CD4-positive, alpha-beta T cell (primary cell): ENCODE data around the gene GALNT10. TPM values are rescaled to one million over a fixed set of nuclear protein-coding genes. Genes with fewer than 3 reads are reported as not detected.

Experiments used
- ATAC-seq: fragments of 200-7000 bp; cut with Tn5 transposase; one replicate; pipeline ENCODE4 v1.10.0; 2022; ENCODE audit warnings: mild to moderate bottlenecking; ENCODE audit not compliant: poor library complexity
- CTCF ChIA-PET: fragments of 350-600 bp; sonication (Branson Sonifier 250); formaldehyde crosslinking; loops from one replicate; lab custom pipeline; 2021; ENCODE audit warnings: antibody characterized with exemption, inconsistent platforms; lab: Charles Lee
- POLR2A ChIA-PET: fragments of 350-600 bp; sonication (Branson Sonifier 250); formaldehyde crosslinking; loops from one replicate; lab custom pipeline; 2021; ENCODE audit warnings: antibody characterized with exemption, inconsistent platforms; lab: Charles Lee
- DNase-seq, 14 experiments: peaks; one replicate each; pipeline ENCODE4 v3.0.0-alpha.2; 2013 to 2020; ENCODE audit warnings: mixed read lengths in 2 of 14
- H3K27ac ChIP-seq, 2 donors: one replicate each; pipeline versions ENCODE4 v1.5.1 to v1.7.0; 2013; ENCODE audit warnings: low read length in 2 of 2, low read depth in 1 of 2, mild to moderate bottlenecking in 1 of 2
- H3K27me3 ChIP-seq, 2 experiments: 1 replicate in 1 of 2; 2 replicates in 1 of 2; pipeline versions ENCODE4 v1.6.1 to v1.7.0; 2013; ENCODE audit warnings: low read length in 2 of 2, control low read depth in 1 of 2, mild to moderate bottlenecking in 1 of 2, moderate library complexity in 1 of 2; ENCODE audit not compliant: insufficient read depth in 2 of 2, control insufficient read depth in 1 of 2
- H3K36me3 ChIP-seq: one replicate; pipeline ENCODE4 v1.6.1; 2013; ENCODE audit warnings: low read length, control low read depth; ENCODE audit not compliant: insufficient read depth
- H3K4me1 ChIP-seq: one replicate; pipeline ENCODE4 v1.6.1; 2013; ENCODE audit warnings: low read length, control low read depth; ENCODE audit not compliant: insufficient read depth
- H3K4me3 ChIP-seq: one replicate; pipeline ENCODE4 v1.5.1; 2013; ENCODE audit warnings: mild to moderate bottlenecking, low read length, moderate library complexity
- H3K9me3 ChIP-seq, 2 experiments: 1 replicate in 1 of 2; 2 replicates in 1 of 2; pipeline versions ENCODE4 v1.6.1 to v1.7.0; 2013; ENCODE audit warnings: low read length in 2 of 2, mild to moderate bottlenecking in 2 of 2, control low read depth in 1 of 2, moderate library complexity in 1 of 2; ENCODE audit not compliant: control insufficient read depth in 1 of 2, insufficient read depth in 1 of 2
- H3K27ac Mint-ChIP-seq: one replicate; pipeline ENCODE4 v1.8.0; 2020; ENCODE audit warnings: mixed read lengths
- H3K27me3 Mint-ChIP-seq: one replicate; pipeline ENCODE4 v1.8.0; 2021; ENCODE audit warnings: mixed read lengths
- H3K36me3 Mint-ChIP-seq: one replicate; pipeline ENCODE4 v1.8.0; 2021; ENCODE audit warnings: low read depth, mixed read lengths
- H3K4me1 Mint-ChIP-seq: one replicate; pipeline ENCODE4 v1.8.0; 2021; ENCODE audit warnings: low read depth, mixed read lengths
- H3K4me3 Mint-ChIP-seq: one replicate; pipeline ENCODE4 v1.8.0; 2020; ENCODE audit warnings: mild to moderate bottlenecking, mixed read lengths
- H3K9me3 Mint-ChIP-seq: one replicate; pipeline ENCODE4 v1.8.0; 2020; ENCODE audit warnings: mixed read lengths
- intact Hi-C, 2 experiments: fragments of 100-400 bp; cut with DNase I in 1 of 2; cut with micrococcal nuclease in 1 of 2; formaldehyde crosslinking; loops; one replicate each; pipeline versions ENCODE4 v1.15.1 to v1.9.0; 2023 to 2025; cut with DNase I, micrococcal nuclease
- polyA plus RNA-seq, 2 donors: library from polyadenylated mRNA; unstranded; fragments of 120-200 nt; gene quantifications; one replicate each; pipeline ENCODE4 v1.2.1, GENCODE V29; 2013
- total RNA-seq, 174 experiments: library from RNA in 2 of 174; stranded (reverse) in 2 of 174; gene quantifications; one replicate each; pipeline ENCODE4 v1.2.3 and lab custom pipeline; 2021 to 2026
- TF ChIP-seq, protein P1 (sequence below): fragments of 200-600 bp; IDR thresholded peaks from one replicate; pipeline ENCODE4 v1.8.0; 2022; ENCODE audit warnings: antibody characterized with exemption, mild to moderate bottlenecking

GALNT10 gene, protein sequence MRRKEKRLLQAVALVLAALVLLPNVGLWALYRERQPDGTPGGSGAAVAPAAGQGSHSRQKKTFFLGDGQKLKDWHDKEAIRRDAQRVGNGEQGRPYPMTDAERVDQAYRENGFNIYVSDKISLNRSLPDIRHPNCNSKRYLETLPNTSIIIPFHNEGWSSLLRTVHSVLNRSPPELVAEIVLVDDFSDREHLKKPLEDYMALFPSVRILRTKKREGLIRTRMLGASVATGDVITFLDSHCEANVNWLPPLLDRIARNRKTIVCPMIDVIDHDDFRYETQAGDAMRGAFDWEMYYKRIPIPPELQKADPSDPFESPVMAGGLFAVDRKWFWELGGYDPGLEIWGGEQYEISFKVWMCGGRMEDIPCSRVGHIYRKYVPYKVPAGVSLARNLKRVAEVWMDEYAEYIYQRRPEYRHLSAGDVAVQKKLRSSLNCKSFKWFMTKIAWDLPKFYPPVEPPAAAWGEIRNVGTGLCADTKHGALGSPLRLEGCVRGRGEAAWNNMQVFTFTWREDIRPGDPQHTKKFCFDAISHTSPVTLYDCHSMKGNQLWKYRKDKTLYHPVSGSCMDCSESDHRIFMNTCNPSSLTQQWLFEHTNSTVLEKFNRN
- total RNA-seq (10 to 100 TPM; 21.7 to 23.0 TPM), total RNA-seq (lab: John Stamatoyannopoulos, UW) (35.3 to 158 (median 63.2) reads per million in 172 experiments)
- 26.6 TPM for polyA plus RNA-seq (2013, experiment 1 of 2)
- polyA plus RNA-seq (2013, experiment 2 of 2) = 26.4 TPM

DNA sequence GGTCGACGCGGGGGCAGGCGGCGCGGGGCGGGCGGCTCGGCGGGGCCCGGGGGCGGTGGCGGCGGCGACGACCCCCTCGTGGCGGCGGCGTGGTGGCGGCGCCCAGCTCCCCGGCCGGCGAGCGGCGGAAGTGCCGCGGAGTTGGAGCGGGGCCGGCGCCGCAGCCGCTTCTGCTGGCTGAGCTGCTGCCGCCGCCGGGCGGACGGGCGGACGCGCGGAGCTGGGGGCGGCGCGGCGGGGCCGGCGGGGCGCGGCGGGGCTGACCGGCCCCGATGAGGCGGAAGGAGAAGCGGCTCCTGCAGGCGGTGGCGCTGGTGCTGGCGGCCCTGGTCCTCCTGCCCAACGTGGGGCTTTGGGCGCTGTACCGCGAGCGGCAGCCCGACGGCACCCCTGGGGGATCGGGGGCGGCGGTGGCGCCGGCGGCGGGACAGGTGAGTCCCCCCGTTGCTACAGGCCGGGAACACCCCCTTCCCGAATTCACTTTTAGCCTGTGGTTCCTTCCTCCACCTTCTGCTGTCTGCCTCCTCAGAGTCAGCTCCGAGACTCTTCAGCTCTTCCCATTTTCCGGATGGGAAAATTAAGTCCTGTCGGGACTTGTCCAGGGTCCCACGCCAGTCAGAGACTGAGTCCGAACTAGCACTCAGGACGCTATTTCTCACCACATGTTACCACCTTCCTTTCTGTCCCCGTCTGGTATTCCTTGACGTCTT, at the start of gene GALNT10:
Gene GALNT10, plus strand, starts transcription at position 139 of the 710 bp plus-strand sequence. Its CDS starts 134 bp downstream, at position 273.
- DNase-seq (peak in 11 of 14 experiments; percentile 40 to 89 (median 60)), ATAC-seq (peak; percentile 62)
- H3K27me3 ChIP-seq = no peaks in the 10 kb centered on the region
- Mint-ChIP-seq H3K27me3 (no peaks in the 10 kb centered on the region), H3K4me3 (peak within 1 kb of the TSS; percentile 94), H3K27ac (peak within 1 kb of the TSS; percentile 85), H3K36me3 (peaks cover 10% of the 10 kb centered on the region), H3K4me1 (peaks cover 38% of the 10 kb centered on the region), H3K9me3 (no peaks in the 10 kb centered on the region)
- peak within 1 kb of the TSS; percentile 95 for H3K4me3 ChIP-seq
- CTCF ChIA-PET = interaction anchor here (1.2 to 3.1 kb wide), 4 partner anchors 10 to 251 kb away, joined by 4 to 20 read pairs (median 11); no protein-coding TSS in a partner anchor
- intact Hi-C loops = loop anchor here in 1 of 2 experiments (5.0 to 10.0 kb wide), 4 partner anchors 257 to 752 kb away; partner anchors contain the start of genes CNOT8, FAXDC2, LARP1 and MRPL22
- H3K36me3 ChIP-seq = peaks cover 15% of the 10 kb centered on the region
- H3K4me1 ChIP-seq = peaks cover 35% of the 10 kb centered on the region
- H3K9me3 ChIP-seq = no peaks in the 10 kb centered on the region
- TF ChIP-seq, protein P1, sequence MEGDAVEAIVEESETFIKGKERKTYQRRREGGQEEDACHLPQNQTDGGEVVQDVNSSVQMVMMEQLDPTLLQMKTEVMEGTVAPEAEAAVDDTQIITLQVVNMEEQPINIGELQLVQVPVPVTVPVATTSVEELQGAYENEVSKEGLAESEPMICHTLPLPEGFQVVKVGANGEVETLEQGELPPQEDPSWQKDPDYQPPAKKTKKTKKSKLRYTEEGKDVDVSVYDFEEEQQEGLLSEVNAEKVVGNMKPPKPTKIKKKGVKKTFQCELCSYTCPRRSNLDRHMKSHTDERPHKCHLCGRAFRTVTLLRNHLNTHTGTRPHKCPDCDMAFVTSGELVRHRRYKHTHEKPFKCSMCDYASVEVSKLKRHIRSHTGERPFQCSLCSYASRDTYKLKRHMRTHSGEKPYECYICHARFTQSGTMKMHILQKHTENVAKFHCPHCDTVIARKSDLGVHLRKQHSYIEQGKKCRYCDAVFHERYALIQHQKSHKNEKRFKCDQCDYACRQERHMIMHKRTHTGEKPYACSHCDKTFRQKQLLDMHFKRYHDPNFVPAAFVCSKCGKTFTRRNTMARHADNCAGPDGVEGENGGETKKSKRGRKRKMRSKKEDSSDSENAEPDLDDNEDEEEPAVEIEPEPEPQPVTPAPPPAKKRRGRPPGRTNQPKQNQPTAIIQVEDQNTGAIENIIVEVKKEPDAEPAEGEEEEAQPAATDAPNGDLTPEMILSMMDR = no peak
- POLR2A ChIA-PET = interaction anchor here (1.1 to 3.4 kb wide), 13 partner anchors 9 to 254 kb away, joined by 3 to 51 read pairs (median 6); partner anchors contain the start of genes FAM114A2 and MFAP3
- peak within 1 kb of the TSS; percentile 42 to 66 for H3K27ac ChIP-seq

DNA sequence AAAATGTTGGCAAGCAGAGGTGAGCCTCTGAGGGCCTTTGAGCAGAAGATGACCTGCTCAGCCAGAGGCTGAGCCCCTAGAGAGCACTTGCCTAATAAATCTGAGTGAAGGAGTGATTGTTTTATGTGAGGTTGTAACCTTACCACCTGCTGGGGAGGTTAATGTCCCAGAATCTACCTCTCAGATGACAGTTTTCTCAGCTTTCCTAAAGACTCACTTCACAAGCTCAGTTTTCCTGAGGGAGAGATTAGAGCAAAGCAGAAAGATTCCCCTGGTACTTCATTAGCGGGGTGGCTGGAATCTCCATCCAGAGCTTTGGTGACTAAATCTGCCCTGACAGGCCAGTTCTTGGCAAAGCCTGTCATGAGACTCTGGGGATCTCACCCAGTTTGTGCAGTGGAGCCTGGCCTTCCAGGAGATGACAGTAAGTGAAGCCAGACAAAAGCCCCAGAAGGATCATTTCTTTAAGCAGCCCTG, 48.8 kb upstream of the GALNT10 start:
- no peak overlapping the region for H3K4me3 ChIP-seq
- DNase-seq (no peak), ATAC-seq (no peak)
- Mint-ChIP-seq H3K27me3 (peaks cover 9% of the 10 kb centered on the region), H3K27ac (no peak overlapping the region), H3K9me3 (no peaks in the 10 kb centered on the region), H3K36me3 (no peaks in the 10 kb centered on the region), H3K4me3 (no peak overlapping the region), H3K4me1 (no peaks in the 10 kb centered on the region)
- CTCF ChIA-PET = no interaction called here
- H3K27me3 ChIP-seq = peaks cover 0 to 2% of the 10 kb centered on the region in 2 experiments
- H3K4me1 ChIP-seq = no peaks in the 10 kb centered on the region
- POLR2A ChIA-PET = no interaction called here
- intact Hi-C loops = no loop called here
- TF ChIP-seq, protein P1 = no peak
- H3K9me3 ChIP-seq = no peaks in the 10 kb centered on the region
- H3K36me3 ChIP-seq = no peaks in the 10 kb centered on the region
- H3K27ac ChIP-seq = no peak overlapping the region

DNA sequence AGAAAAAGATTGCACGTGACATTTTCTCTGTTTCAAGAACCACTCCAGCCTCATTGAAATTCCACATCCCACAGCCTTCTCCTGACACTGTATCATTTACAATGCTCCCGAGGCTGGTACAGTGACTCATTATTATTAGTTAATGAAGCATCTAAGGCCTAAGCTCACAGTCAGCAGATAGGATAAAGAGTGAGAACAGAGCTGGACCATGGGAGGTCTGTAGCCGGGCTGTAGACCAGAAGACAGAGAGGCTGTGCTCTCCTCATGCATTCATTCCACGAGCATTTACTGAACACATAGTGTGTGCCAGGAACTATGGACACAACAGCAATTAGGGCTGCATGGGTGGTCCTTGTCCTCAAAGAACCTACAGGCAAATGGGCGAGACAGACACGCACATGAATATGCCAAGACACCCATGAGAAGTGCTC, 47.3 kb upstream of the GALNT10 start:
- no peak overlapping the region for H3K4me3 ChIP-seq
- Mint-ChIP-seq H3K4me3 (no peak overlapping the region), H3K4me1 (no peaks in the 10 kb centered on the region), H3K9me3 (no peaks in the 10 kb centered on the region), H3K27ac (no peak overlapping the region), H3K27me3 (peaks cover 9% of the 10 kb centered on the region), H3K36me3 (no peaks in the 10 kb centered on the region)
- H3K27ac ChIP-seq = no peak overlapping the region
- DNase-seq (no peak), ATAC-seq (no peak)
- H3K27me3 ChIP-seq = peaks cover 0 to 2% of the 10 kb centered on the region in 2 experiments
- TF ChIP-seq, protein P1 = no peak
- CTCF ChIA-PET = no interaction called here
- intact Hi-C loops = no loop called here
- POLR2A ChIA-PET = no interaction called here
- H3K9me3 ChIP-seq = no peaks in the 10 kb centered on the region
- H3K4me1 ChIP-seq = no peaks in the 10 kb centered on the region
- no peaks in the 10 kb centered on the region for H3K36me3 ChIP-seq
